Duodenal mucosa (tissue), 2 donors: ENCODE data around the gene SEMA4A.

Experiments used
- H3K27ac ChIP-seq: one replicate; pipeline ENCODE4 v1.7.0; 2013; ENCODE audit warnings: low read depth, low read length
- H3K27me3 ChIP-seq, 2 donors: one replicate each; pipeline ENCODE4 v1.7.0; 2013; ENCODE audit warnings: low read length in 2 of 2, control low read depth in 1 of 2; ENCODE audit not compliant: insufficient read depth in 2 of 2, control insufficient read depth in 1 of 2
- H3K36me3 ChIP-seq, 2 donors: one replicate each; pipeline ENCODE4 v1.7.0; 2013; ENCODE audit warnings: low read length in 2 of 2, control low read depth in 1 of 2; ENCODE audit not compliant: insufficient read depth in 2 of 2, control insufficient read depth in 1 of 2
- H3K4me1 ChIP-seq, 2 donors: one replicate each; pipeline ENCODE4 v1.7.0; 2013; ENCODE audit warnings: low read length in 2 of 2, control low read depth in 1 of 2; ENCODE audit not compliant: insufficient read depth in 2 of 2, control insufficient read depth in 1 of 2
- H3K4me3 ChIP-seq, 2 donors: one replicate each; pipeline ENCODE4 v1.7.0; 2013; ENCODE audit warnings: low read length in 2 of 2, low read depth in 1 of 2
- H3K9ac ChIP-seq, 2 donors: one replicate each; pipeline ENCODE4 v1.7.0; 2013; ENCODE audit warnings: low read length in 2 of 2, low read depth in 1 of 2
- H3K9me3 ChIP-seq, 2 donors: one replicate each; pipeline ENCODE4 v1.7.0; 2013; ENCODE audit warnings: low read length in 2 of 2, control low read depth in 1 of 2; ENCODE audit not compliant: control insufficient read depth in 1 of 2

The SEMA4A gene

DNA sequence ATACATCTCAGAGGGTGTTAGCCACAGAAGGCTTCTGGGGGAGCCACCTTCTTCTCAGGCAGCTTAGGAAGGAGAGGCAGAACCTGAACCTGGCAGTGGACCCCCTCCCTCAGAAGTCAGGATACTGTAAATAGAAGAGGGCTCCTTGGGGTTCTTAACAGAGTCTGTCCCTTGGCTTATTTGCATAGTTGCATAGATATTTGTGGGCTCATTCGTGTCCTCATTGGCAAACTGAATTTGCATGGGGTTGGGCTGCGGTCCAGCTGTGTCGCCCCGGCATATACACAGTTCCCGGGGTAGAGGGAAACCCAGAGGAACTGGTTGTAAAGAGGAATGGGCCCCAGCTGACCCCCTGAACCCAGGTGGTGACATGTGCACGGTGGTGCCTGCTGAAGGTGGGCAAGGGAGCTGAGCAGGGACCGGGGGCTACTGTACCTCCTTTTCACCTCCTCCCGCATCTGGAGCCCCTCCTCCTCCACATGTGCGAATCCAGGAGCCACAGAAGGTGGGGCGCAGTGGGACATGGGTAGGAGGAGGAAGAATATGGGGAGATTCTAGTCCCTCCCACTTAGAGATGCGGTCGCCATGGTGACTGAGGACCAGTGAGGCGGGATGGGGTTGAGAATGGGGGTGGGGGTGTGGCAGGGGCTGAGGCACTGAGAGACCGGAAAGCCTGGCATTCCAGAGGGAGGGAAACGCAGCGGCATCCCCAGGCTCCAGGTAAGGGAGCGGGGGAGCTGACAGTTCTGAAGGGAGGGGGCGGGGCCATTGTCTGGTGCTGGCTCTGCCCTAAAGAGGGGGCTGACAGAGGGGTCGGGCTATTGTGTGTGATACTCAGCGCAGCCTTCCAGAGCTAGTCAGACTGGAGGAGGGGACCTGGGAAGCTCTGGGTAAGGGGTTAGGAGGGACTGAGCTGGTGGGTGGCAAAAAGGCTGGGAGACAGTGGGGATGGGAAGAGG lies 3.7 kb upstream of the SEMA4A start:
- no peak overlapping the region for H3K27ac ChIP-seq
- H3K9me3 ChIP-seq: no peaks in the 10 kb centered on the region
- H3K36me3 ChIP-seq: no peaks in the 10 kb centered on the region
- peak overlapping the region in 1 of 2 donors; percentile 18 for H3K9ac ChIP-seq
- H3K4me1 ChIP-seq: peaks cover 22 to 42% of the 10 kb centered on the region in 2 donors
- H3K27me3 ChIP-seq: no peaks in the 10 kb centered on the region
- no peak overlapping the region for H3K4me3 ChIP-seq

DNA sequence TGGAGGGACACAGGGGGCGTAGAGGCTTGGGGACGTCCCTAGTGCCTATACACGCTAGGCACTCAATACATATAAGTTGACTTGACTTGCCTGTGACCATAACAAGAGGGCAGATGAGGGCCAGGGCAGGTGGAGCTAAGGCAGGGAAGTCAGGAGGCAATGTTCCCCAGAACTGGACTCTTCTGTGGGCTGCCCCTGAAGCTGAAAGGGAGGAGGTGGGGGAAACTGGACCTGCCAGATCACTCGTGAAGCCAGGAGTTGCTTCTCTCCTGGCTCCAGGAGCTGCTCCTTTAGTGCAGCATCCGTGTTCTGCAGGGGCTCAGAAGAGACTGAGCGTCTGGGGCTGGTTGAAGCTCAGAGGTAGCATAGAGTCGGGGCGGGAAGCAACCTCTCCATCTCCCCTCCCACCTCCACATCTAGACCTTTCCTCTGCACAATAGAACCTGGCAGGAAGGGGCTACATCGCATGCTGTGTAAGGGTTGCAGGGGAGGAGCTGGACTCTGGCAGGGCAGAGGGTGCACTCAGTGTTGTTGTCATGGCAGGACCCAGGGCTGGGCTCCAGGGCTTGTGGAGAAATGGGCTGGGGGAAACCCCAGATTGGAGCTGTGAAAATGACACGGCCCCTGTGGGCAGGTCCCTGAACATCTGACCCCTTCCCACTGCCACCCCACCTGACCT lies 2.9 kb upstream of the SEMA4A start:
- Histone ChIP-seq H3K9ac (no peak overlapping the region), H3K27ac (no peak overlapping the region), H3K4me3 (no peak overlapping the region), H3K9me3 (no peaks in the 10 kb centered on the region), H3K4me1 (peaks cover 27 to 42% of the 10 kb centered on the region in 2 donors), H3K36me3 (no peaks in the 10 kb centered on the region), H3K27me3 (no peaks in the 10 kb centered on the region)

DNA sequence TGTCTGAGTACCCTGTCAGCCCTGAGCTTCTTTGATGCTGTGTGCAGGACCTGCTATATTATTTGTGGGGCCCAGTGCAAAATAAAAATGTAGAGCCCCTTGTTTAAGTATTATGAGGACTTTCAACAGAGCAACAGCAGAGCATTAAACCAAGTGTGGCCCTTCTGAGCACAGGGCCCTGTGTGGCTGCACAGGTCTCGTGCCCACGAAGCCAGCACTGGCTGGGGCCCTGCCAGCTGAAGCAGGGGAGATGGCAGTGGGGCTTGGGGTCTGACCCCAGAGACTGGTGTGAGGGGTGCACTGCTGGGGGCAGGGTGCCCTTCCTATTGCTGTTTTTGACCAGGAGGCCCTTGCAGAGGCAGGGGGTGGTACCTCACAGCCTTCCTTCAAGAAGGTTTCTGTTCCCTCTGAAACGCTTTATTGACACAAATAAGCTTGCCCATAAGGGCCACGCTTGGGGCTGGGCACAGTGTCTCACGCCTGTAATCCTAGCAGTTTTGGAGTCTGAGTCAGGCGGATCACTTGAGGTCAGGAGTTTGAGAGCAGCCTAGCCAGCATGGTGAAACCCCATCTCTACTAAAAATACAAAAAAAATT lies 2.2 kb upstream of the SEMA4A start:
- H3K9ac ChIP-seq: no peak overlapping the region
- H3K27me3 ChIP-seq: no peaks in the 10 kb centered on the region
- no peaks in the 10 kb centered on the region for H3K36me3 ChIP-seq
- H3K4me1 ChIP-seq: peaks cover 30 to 38% of the 10 kb centered on the region in 2 donors
- H3K4me3 ChIP-seq: no peak overlapping the region
- no peaks in the 10 kb centered on the region for H3K9me3 ChIP-seq
- peak overlapping the region; percentile 3 for H3K27ac ChIP-seq

DNA sequence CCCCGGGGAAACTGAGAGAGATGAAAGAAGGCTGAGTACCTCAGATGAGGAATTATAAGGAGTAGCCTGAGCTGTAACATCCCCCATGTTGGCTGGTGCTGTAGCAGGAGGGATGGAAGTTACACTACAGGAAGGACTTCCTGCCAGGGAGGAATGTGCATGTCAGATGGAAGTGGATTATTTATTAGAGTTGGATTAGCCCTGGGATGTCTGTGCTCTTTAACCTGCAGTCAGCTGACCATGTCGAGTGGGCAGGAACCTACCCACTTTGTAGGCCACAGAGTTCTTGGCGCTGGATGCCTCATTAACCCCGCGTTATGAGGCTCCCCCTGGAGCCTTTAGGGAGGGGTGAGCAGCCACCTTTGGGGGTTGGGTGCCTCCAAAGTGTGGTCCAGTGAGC lies 757 bp upstream of the SEMA4A start:
- no peak overlapping the region for H3K27ac ChIP-seq
- H3K9me3 ChIP-seq: no peaks in the 10 kb centered on the region
- H3K36me3 ChIP-seq: no peaks in the 10 kb centered on the region
- H3K9ac ChIP-seq: no peak overlapping the region
- H3K4me3 ChIP-seq: no peak overlapping the region
- no peaks in the 10 kb centered on the region for H3K27me3 ChIP-seq
- peaks cover 21 to 27% of the 10 kb centered on the region in 2 donors for H3K4me1 ChIP-seq

DNA sequence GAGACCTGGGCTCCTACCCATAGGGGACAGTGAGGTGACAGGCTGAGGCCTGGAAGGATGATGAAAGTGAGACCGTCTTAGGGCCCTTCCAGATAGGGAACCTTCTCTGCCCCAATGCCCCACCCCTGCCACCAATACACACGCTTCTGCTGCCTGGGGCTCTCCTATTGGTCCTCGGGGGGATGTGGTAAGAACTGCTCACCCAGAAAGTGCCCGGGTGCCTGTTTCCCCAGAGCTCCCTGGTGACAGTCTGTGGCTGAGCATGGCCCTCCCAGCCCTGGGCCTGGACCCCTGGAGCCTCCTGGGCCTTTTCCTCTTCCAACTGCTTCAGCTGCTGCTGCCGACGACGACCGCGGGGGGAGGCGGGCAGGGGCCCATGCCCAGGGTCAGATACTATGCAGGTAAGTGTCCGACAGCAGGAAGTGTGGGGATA lies 948 bp downstream of the SEMA4A start:
- H3K4me3 ChIP-seq: peak overlapping the region; percentile 22 to 23
- no peak overlapping the region for H3K27ac ChIP-seq
- H3K36me3 ChIP-seq: no peaks in the 10 kb centered on the region
- H3K9me3 ChIP-seq: no peaks in the 10 kb centered on the region
- no peaks in the 10 kb centered on the region for H3K27me3 ChIP-seq
- no peak overlapping the region for H3K9ac ChIP-seq
- H3K4me1 ChIP-seq: peaks cover 21 to 22% of the 10 kb centered on the region in 2 donors

DNA sequence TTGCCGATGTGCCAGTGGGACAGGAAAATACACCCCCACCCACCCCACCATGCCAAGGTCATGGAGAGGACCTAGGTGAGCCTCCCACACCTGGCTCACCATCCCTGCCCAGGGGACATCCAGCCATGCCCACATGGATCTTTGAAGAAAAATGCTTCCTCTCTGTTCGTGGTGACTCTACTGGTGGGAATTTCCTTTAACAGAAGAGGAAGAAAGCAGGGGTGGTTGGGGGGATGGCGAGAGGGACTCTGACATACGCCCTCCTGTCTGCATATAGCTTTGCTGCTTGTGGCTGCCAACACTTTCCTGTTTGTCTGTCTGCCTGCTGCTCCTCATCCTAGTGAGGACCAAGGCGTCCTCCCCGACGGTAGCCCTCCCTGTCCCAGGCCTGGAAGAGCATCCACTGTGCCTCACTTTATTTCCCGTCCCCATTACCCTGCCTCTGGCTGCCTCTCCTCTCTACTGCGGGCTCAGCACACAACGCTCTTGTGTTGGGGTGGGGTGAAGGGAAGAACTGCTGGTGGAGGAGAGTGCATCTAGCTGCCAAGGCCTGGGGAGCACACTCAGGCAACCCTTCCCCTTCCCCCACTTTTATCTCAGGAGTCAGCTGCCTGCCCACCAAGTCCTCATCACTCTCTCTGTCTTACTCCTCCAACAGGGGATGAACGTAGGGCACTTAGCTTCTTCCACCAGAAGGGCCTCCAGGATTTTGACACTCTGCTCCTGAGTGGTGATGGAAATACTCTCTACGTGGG lies 2.5 kb downstream of the SEMA4A start:
- H3K4me3 ChIP-seq: no peak overlapping the region
- H3K9ac ChIP-seq: no peak overlapping the region
- peaks cover 16 to 18% of the 10 kb centered on the region in 2 donors for H3K4me1 ChIP-seq

DNA sequence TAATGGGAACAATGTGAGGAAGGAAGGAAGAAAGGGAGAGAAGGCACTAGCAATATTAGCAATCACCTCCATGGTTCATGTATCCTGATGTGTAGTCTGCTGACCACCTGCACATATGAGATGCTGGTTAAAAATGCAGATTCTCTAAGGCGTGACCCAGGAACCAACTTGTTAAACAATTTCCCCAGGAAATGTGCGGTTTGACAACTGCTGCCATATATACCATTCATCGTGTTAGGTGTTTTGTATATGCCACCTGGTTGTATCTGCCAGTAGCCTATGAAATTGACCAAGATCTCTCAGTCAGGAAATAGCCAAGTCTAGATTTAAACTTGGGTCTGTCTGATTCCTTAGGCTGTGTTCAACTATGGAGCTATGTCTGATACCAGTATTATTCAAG lies 4.1 kb downstream of the SEMA4A start:
- Histone ChIP-seq H3K4me3 (no peak overlapping the region), H3K27me3 (no peaks in the 10 kb centered on the region), H3K27ac (no peak overlapping the region), H3K36me3 (no peaks in the 10 kb centered on the region), H3K4me1 (peaks cover 22 to 25% of the 10 kb centered on the region in 2 donors), H3K9ac (no peak overlapping the region), H3K9me3 (no peaks in the 10 kb centered on the region)

More for the DNA sequence above, 2.5 kb downstream of the SEMA4A start:
- Histone ChIP-seq H3K27me3 (no peaks in the 10 kb centered on the region), H3K9me3 (no peaks in the 10 kb centered on the region), H3K36me3 (no peaks in the 10 kb centered on the region), H3K27ac (no peak overlapping the region)

DNA sequence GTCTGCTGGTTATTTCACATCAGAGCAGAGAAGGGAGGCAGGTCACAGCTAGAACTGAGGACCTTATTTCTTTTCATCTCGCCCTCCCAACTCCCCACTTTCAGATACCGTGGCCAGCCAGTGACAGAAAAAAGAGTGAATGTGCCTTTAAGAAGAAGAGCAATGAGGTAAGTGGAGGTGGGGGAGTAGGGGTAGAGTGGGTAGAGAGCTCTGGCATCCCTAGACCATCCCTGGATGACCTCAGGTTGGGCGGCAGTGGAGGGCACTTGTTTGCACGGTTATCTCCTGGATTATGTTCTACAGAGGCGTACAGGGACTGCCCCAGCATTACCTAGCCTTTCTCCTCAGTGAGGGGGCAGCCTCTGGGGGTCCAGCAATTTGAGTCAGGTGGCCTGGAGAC lies 4.6 kb downstream of the SEMA4A start:
- no peaks in the 10 kb centered on the region for H3K27me3 ChIP-seq
- peaks cover 24 to 30% of the 10 kb centered on the region in 2 donors for H3K4me1 ChIP-seq
- H3K27ac ChIP-seq: no peak overlapping the region
- H3K9ac ChIP-seq: no peak overlapping the region
- no peaks in the 10 kb centered on the region for H3K36me3 ChIP-seq
- no peaks in the 10 kb centered on the region for H3K9me3 ChIP-seq
- no peak overlapping the region for H3K4me3 ChIP-seq

DNA sequence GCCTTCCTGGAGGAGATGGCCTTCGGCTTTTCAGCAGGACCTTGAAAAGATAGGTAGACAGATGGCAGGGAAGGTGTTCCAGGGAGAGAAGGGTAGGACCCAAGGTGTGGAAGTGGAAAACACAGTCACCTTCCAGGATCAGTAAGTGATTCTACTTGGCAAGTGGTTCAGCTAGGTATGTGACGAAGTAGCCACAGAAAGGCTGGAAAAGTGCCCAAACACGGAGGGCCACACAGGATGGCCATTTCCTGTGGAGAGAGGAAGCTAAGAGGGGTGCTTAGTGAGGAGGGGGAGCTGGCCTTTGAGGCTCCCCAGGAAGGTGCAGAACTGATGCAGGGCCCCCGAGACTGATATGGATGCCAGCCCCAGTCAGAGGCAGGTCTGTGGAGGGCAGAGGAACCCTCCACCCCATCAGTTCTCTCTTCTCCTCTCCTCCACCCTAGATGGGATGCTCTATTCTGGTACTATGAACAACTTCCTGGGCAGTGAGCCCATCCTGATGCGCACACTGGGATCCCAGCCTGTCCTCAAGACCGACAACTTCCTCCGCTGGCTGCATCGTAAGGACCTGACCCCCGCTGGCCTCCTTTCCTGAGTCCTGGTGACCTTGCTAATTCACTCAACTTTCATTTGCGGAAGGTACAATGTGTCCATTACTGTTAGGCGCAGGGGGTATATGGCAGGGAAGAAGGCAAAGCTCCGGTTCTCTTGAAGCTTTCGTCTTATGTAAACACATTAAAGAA lies 6.8 kb downstream of the SEMA4A start:
- no peaks in the 10 kb centered on the region for H3K9me3 ChIP-seq

More for the DNA sequence above, 6.8 kb downstream of the SEMA4A start:
- H3K4me3 ChIP-seq: peak overlapping the region in 1 of 2 donors; percentile 53
- no peaks in the 10 kb centered on the region for H3K27me3 ChIP-seq
- peaks cover 14 to 24% of the 10 kb centered on the region in 2 donors for H3K4me1 ChIP-seq
- no peaks in the 10 kb centered on the region for H3K36me3 ChIP-seq
- H3K9ac ChIP-seq: peak overlapping the region in 1 of 2 donors; percentile 13
- no peak overlapping the region for H3K27ac ChIP-seq
